NCI-H1092 (cell line): ENCODE measurements around the gene IRS1.
"Not testable (repeated sequence)": the region's sequence is repeated elsewhere in the genome, so short reads cannot be mapped to it uniquely, and the experiment has no call there.

ENCODE experiments used
- DNase-seq: peaks from one replicate; lab custom pipeline; 2025; lab: John Stamatoyannopoulos, UW

Gene IRS1

GRCh38 chr2:226799211-226799975 lies at the start of gene IRS1:
TSS of gene IRS1 (minus strand) at chr2:226799820. CDS start at chr2:226798738, 1,082 bp downstream.
- no peak for DNase-seq

GRCh38 chr2:226849349-226849748 lies 49.7 kb upstream of the IRS1 start:
- no peak for DNase-seq

DNA sequence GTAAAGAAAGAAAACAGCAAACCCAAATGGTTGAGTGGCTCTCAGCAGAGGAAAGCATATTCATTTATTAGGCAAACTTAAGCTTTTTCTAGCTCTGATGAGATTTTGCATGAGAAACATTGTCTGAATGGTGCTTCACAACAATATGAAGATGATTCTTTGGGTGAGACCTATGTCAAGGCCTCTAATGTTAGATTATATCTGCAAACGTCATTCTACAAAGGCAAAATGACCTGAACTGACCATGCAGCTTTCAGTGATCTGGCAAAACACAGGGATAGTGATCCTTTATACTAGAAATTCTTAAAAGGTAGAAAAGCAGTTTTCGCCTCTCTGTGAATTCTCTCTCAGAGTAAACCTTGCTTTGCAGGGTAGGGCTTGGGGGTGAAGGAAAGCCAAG lies 47.9 kb upstream of the IRS1 start:
- no peak for DNase-seq

DNA sequence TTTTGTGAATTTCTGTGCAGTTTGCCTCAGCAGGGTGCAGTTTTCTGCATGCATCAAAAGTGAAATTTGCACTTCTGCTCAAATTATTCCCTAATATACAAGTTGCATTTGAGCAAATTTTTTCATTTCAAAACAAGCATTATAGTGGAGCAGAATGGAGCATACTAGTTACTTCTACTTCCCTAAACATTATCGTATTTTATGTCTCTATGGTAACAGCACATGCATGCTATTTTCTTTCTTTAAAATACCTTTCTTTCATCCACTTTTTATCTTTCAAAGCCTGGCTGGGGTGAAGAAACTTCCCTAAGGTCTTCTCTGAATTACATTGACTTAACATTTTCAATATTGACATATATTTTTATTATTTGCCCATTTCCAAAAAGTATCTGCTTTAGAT lies 47.5 kb upstream of the IRS1 start:
- DNase-seq, result no peak

DNA sequence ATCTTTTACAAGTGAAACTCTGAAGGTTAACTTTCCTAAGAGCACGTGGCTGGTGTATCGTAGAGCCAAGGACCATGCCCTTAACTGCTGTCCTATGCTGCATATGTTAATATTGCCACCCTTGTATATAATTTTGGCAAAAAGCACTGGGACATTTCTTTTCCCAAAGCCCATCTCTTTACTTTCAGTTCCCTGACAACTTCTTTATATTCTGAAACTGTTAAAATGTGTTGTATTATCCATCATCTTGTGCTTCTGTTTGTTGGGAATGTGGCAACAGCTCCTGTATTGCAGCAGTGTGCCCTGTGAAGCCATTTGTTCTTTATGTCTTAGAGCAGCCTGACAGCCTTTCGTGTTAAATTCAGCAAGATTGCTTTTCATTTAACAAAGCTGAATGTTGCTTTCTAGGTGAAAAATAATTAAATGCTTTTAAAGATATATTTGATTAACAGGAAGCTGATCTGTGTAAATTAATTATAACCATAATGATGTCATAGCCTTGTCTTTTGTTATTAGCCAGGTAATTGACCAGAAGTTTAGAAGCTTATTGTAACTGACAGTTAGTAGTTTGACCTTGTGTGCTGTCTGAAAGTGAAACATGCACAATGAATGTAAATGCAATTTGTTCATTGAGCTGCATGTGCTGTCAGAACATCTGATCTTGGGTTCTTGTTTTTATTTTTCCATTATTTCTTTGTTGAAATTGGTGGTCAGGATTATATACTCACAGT lies 45.9 kb upstream of the IRS1 start:
- DNase-seq, result no peak

DNA sequence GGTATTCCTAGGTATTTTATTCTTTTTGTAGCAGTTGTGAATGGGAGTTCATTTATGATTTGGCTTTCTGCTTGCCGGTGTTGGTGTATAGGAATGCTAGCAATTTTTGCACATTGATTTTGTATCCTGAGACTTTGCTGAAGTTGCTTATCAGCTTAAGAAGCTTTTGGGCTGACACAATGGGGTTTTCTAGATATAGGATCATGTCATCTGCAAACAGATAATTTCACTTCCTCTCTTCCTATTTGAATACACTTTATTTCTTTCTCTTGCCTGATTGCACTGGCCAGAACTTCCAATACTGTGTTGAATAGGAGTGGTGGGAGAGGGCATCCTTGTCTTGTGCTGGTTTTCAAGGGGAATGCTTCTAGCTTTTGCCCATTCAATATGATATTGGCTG lies 43.4 kb upstream of the IRS1 start:
- not testable (repeated sequence) for DNase-seq

DNA sequence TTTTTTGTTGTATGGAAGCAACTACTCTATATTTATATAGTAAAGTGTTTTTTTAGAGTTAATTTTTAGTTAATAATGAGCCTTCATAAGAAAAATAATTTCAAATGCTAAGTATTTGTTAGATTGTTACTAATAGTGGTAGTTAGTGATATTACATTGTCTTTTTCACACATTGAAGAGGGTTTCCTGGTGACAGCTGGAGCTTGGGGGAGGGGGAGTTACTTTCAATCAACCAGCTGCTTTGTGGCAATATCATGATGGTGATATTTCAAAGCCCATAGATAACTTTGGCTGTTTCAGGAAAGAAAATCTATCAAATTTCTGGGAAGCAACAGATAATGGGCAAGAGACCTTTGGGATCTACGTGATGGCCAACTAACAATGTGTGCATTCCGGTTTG lies 40.3 kb upstream of the IRS1 start:
- no peak for DNase-seq

- DNase-seq, result no peak
Measured at GRCh38 chr2:226839161-226839560, 39.5 kb upstream of the IRS1 start.

DNA sequence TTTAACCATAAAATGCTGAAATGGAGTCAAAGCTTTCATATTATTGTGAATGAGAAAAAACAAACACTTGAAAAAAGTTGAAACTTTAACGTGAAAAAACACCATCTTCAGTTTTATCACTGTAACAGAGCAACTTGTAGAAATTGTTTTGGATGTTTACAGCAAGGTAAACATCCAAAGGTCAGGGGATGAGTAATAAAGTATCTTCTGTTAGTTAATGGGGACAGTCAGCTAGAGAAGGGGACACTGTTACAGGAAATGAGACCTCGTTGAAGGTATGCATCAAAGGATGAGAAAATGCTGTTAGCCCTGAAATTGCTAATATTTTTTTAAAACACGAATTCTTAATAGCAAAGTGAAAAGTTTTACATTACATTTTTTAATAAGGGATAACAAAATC lies 39.1 kb upstream of the IRS1 start:
- DNase-seq, result no peak

DNA sequence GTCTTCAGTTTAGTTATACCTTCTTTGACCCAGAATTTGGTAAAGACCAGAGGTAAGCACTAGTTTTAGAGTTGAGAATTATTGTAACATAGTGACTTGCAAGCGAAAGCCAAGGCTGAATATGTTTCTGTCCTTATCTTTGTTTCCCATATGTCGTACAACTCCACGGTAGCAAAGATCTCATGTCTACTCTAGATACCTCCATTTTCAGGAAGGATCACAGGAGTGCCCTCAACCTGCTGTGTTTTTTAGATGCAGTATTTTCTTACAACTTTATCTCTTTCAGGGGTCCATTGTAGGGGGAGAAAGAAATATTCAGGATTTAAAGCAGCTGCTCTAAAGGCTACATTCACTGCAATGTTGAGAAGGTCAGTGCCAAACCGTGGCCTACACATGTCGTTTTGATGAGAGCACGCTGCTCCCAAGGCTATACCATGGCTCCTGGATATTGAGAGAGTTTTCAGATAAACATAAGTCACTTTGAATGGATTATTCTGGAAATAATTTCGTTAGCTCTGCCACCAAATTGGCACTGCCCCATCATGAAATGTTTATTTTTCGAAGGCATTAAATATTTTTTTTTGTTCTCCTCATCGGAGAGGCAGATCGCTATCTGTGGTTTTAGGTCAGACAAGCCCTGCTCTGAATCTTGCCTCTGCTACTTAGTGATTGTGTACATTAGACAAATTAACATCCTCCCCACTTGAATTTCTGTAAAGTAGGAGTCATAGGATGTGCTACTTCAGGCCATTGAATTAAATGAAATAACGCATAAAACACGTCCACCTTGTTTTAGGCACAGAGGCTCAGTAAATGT lies 38.4 kb upstream of the IRS1 start:
- DNase-seq, result no peak

DNA sequence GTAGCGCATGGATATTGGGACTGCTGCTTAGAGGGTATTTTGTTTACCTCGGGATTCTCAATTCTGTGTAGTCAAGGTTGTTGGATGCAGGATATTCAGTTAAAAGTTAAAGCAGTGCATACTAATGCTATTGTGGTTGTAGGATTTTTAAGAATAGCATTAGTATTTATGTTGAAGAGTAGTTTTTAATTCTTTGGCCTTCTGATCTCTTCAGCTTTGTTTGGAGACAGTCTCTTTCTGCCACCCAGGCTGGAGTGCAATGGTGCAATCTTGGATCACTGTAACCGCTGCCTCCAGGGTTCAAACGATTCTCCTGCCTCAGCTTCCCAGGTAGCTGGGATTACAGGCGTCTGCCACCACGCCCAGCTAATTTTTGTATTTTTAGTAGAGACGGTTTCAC lies 37.7 kb upstream of the IRS1 start:
- no peak for DNase-seq

DNA sequence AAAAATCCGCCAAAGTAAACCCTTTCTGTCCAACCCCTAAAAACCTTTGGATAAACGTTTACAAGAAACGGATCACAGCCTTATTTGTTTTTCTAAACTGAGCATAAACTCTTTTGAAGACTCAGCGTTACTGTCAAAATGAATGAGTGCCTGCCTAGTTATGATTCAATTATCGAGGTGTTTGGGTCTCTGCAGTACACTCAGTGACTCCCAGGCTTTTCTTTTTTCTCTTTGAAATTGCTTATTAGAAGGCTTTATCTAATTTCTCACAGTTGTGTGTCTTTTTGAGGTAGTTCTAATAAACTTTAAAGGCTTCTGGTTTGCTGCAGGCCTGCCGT lies 36.9 kb upstream of the IRS1 start:
- DNase-seq, result no peak

DNA sequence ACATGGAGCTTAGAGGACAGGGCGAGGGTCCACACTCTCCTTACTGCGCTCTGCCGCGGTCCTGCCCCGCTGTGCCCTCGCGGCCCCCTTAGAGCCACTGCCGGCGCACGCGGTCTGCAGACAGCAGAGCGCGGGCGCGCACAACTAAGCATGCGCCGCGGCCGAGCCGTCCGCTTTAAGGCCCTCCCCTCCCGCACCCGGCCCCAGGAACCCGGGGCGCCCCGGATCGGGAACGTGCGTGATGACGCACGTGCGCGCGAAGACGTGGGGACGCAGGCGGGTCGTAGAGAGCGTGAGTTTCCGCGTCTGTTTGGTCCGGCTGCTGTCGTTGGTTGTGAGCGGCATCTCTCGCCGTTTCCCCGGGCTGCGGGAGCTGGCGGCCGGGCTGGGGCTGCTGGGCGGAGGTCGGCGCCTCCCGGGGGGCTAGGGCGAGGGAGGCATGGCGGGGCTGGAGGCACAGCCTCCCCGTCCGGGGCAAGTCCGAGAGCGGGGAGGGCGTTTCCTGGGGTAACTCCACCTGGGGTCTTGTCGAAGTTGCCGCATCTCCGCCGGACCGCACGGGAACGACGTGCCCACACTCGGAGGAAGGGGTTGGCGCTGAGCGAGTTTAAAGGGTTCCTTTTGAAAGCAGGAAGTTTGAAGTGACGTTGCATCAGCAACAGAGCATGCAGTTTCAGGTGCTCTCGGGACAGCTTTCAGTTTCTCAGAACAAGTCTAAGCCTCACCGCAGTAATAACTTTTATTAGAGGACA lies 36.4 kb upstream of the IRS1 start, which contains the start of gene RHBDD1:
RHBDD1 (plus strand) TSS at position 259 of the 752 bp plus-strand sequence. CDS start 28,640 bp downstream, outside the sequence.
- DNase-seq, result peak; percentile 88

- peak; percentile 25 for DNase-seq
Measured at GRCh38 chr2:226835420-226835795, 35.8 kb upstream of the IRS1 start.

DNA sequence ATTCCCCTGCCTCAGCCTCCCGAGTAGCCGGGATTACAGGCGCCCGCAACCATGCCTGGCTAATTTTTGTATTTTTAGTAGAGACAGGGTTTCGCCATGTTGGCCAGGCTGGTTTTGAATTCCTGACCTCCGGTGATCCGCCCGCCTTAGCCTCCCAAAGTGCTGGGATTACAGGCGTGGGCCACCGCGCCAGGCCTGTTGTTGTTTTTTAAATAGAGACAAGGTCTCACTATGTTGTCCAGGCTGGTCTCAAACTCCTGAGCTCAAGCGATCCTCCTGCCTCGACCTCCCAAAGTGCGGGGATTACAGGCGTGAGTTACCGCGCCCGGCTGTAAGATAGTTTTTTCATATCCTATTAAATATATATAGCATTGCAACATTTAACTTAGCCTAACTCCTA lies 35.3 kb upstream of the IRS1 start:
- DNase-seq, result not testable (repeated sequence)

- no peak for DNase-seq
Measured at GRCh38 chr2:226832061-226832460, 32.4 kb upstream of the IRS1 start.

DNA sequence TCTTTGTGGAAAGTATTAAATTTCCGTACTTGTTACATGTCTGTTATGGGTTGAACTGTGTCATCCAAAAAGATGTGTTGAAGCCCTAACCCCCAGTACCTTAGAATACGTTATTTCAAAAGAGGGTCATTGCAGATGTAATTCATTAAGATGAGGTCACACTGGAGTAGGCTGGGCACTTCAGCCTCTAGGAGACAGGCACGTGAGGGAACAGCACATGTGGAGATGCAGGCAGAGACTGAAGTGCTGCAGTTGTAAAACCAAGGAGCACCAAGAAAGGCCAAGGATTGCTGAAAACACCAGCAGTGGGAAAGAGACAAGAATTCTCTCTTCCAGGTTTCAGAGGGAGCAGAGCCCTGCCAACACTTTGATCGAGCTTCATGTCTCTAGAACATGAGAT lies 31.6 kb upstream of the IRS1 start:
- DNase-seq, result no peak

DNA sequence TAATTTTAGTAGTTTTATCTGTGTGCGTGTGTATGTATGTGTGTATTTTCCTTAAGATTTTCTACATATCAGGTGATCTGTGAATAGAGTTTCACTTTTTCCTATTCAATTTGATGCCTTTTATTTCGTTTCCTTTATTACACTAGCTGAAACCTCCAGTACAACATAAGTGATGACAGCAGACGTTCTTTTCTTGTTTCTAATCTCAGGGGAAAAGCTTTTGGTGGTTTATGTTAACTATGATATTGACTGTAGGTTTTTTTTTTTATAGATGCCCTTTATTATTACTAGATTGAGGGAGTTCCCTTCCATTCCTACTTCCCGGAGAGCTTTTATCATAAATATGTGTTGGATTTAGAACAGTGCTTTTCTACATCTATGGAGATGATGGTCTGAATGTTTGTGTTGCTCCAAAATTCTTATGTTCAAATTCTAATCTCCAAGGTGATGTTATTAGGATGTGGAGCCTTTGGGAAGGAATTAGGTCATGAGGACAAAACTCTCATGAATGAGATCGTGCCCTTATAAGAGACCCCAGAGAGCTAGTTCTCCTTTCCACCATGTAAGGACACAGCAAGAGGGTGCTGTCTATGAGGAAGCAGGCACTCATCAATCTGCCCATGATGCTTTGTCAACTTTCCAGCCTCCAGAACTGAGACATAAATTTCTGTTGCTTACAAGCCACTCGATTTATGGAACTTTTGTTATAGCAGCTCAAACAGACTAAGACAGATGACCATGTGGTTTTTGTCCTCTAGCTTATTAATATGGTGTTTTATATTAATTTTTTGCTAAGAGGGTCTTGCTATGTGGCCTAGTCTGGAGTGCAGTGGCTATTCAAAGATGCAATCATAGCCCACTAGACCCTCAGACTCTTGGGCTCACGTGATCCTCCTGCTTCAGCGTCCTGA lies 30.4 kb upstream of the IRS1 start:
- no peak for DNase-seq

DNA sequence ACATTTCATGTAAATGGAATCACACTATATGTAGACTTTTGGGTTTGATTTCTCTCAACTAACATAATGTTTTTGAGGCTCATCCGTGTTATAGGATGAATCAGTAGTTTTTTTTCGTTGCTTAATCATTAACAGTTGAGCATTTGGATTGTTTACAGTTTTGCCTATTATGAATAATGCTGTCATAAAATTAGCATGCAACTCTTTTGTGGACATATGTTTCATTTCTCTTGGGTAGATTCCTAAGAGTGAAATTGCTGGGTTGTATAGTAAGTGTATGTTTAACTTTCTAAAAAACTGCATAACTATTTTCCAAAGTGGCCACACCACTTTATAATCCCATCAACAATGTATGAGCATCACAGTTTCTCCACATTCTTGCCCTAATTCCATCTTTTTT lies 28.6 kb upstream of the IRS1 start:
- DNase-seq, result no peak

DNA sequence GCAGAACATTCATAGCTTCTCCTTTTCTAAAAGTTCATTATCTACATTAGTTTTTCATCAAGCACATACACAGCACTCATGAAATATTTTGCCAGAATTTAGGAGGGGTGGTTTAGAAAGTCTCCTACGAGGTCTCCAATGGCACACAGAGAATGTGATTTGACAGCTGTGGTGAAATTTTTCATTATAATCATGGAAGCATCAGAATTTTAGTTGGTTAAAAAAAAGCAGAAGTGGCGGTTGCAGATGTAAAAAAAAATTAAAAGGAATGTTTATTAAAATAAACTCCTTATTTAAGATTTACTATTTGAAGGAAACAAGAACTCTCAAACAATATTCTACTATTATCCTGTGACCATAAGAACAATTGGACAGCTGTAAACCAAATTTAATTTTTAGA lies 25.4 kb upstream of the IRS1 start:
- no peak for DNase-seq

DNA sequence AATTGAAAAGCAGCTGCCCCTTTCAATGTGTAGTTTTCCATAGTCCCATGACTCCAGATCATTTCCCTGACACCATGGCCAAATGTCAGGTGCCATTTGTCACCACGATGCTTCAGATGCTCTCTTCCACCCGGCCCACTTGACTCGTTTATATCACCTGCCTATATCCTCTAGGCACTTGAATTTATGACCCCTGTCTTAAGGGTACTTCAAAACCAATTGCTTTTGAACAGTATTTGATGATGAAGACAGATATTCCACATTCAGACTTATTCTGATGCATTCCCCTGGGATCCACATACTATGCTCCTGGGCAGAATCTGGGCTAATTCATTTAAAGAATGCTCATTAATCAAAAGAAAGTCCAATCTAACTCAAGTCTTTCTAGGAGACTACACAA lies 19.3 kb upstream of the IRS1 start:
- DNase-seq, result peak; percentile 42
